Kidney (tissue), 14 donors: ENCODE results near the gene FBXO34. TPM values are rescaled to one million over a fixed set of nuclear protein-coding genes. Genes with fewer than 3 reads are reported as not detected.
"Not testable (repeated sequence)": the region's sequence is repeated elsewhere in the genome, so short reads cannot be mapped to it uniquely, and the experiment has no call there.

Experiments used
- DNase-seq, 5 donors: peaks; one replicate each; pipeline ENCODE4 v3.0.0-alpha.2; 2013 to 2020
- FAIRE-seq: peaks from 2 replicates; lab custom pipeline; 2012; peaks lifted over from hg19 to GRCh38; lab: Jason Lieb, UNC
- H3K27ac ChIP-seq, 2 donors: one replicate each; pipeline ENCODE4 v1.7.0; 2013; ENCODE audit warnings: low read depth in 2 of 2, low read length in 2 of 2, inconsistent platforms in 1 of 2
- H3K27me3 ChIP-seq: one replicate; pipeline ENCODE4 v1.7.1; 2013; ENCODE audit warnings: low read length, inconsistent platforms; ENCODE audit not compliant: control insufficient read depth, insufficient read depth
- H3K36me3 ChIP-seq, 3 donors: one replicate each; pipeline versions ENCODE4 v1.7.0 to v1.7.1; 2013; ENCODE audit warnings: low read length in 3 of 3, control low read depth in 1 of 3, inconsistent platforms in 1 of 3; ENCODE audit not compliant: insufficient read depth in 3 of 3, control insufficient read depth in 2 of 3
- H3K4me1 ChIP-seq, 3 donors: one replicate each; pipeline versions ENCODE4 v1.7.0 to v1.7.1; 2013; ENCODE audit warnings: low read length in 3 of 3, inconsistent platforms in 1 of 3, low read depth in 1 of 3; ENCODE audit not compliant: control insufficient read depth in 2 of 3, insufficient read depth in 2 of 3
- H3K4me3 ChIP-seq, 3 donors: one replicate each; pipeline versions ENCODE4 v1.7.0 to v1.8.1; 2013; ENCODE audit warnings: low read length in 3 of 3, control low read depth in 1 of 3, inconsistent platforms in 1 of 3
- H3K9ac ChIP-seq, 3 donors: one replicate each; pipeline versions ENCODE4 v1.7.0 to v1.7.1; 2013; ENCODE audit warnings: low read length in 3 of 3, control low read depth in 1 of 3, inconsistent platforms in 1 of 3
- H3K9me3 ChIP-seq, 3 donors: one replicate each; pipeline versions ENCODE4 v1.7.0 to v1.7.1; 2013; ENCODE audit warnings: low read length in 3 of 3, control low read depth in 1 of 3, inconsistent platforms in 1 of 3; ENCODE audit not compliant: control insufficient read depth in 2 of 3, insufficient read depth in 1 of 3
- intact Hi-C: fragments of 100-400 bp; cut with DNase I; formaldehyde crosslinking; loops from one replicate; pipeline ENCODE4 v1.11.1; 2022
- polyA plus RNA-seq: library from polyadenylated mRNA; stranded (reverse); fragments of 350-450 nt; fragmentation: Illumina TruSeq; extraction: RNeasy Lipid Tissue Mini Kit (QIAGEN cat#74804); gene quantifications from one replicate; pipeline ENCODE4 v1.2.3, GENCODE V29; 2014; ENCODE audit warnings: low read depth, low replicate concordance; ENCODE audit not compliant: insufficient read depth
- total RNA-seq: library from RNA; stranded (reverse); fragmentation: NEBNext Ultra II Directional; extraction: Animal tissue kit (Norgen Biotek cat#: 25700); gene quantifications from one replicate; pipeline ENCODE4 v1.2.1, GENCODE V29; 2021
- TF ChIP-seq, protein P1 (sequence below): IDR thresholded peaks from 3 replicates; pipeline ENCODE4 v1.5.1; 2012; ENCODE audit warnings: mild to moderate bottlenecking, moderate library complexity, borderline replicate concordance; ENCODE audit not compliant: insufficient read depth; ENCODE audit errors: extremely low read depth
- donor health status: control.
- donor health status: control.
- donor health status: control.
- donor health status: control.
- donor health status: control.
- donor health status: DM: yes; HTN: yes; CAD: no.
- donor health status: Normal renal cell carcinoma (clear cell type).

FBXO34 gene
- total and polyA plus RNA-seq, 2 donors from 2014 or later = 12.8 to 38.5 TPM

- Histone ChIP-seq H3K27ac (no peak overlapping the region), H3K4me3 (no peak overlapping the region), H3K36me3 (peaks cover 9 to 37% (median 24%) of the 10 kb centered on the region in 3 donors), H3K9me3 (no peaks in the 10 kb centered on the region), H3K4me1 (no peaks in the 10 kb centered on the region), H3K9ac (no peak overlapping the region), H3K27me3 (no peaks in the 10 kb centered on the region)
- FAIRE-seq = no peak
- no peak for DNase-seq
- TF ChIP-seq, protein P1, sequence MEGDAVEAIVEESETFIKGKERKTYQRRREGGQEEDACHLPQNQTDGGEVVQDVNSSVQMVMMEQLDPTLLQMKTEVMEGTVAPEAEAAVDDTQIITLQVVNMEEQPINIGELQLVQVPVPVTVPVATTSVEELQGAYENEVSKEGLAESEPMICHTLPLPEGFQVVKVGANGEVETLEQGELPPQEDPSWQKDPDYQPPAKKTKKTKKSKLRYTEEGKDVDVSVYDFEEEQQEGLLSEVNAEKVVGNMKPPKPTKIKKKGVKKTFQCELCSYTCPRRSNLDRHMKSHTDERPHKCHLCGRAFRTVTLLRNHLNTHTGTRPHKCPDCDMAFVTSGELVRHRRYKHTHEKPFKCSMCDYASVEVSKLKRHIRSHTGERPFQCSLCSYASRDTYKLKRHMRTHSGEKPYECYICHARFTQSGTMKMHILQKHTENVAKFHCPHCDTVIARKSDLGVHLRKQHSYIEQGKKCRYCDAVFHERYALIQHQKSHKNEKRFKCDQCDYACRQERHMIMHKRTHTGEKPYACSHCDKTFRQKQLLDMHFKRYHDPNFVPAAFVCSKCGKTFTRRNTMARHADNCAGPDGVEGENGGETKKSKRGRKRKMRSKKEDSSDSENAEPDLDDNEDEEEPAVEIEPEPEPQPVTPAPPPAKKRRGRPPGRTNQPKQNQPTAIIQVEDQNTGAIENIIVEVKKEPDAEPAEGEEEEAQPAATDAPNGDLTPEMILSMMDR = no peak
- intact Hi-C loops = no loop called here
Observed at GRCh38 chr14:55381040-55381439, 109.8 kb downstream of the FBXO34 start.

GRCh38 chr14:55381561-55381960, 110.3 kb downstream of the FBXO34 start:
- TF ChIP-seq, protein P1 = no peak
- Histone ChIP-seq H3K4me1 (no peaks in the 10 kb centered on the region), H3K27ac (no peak overlapping the region), H3K9ac (no peak overlapping the region), H3K9me3 (no peaks in the 10 kb centered on the region), H3K4me3 (no peak overlapping the region), H3K36me3 (peaks cover 4 to 33% (median 19%) of the 10 kb centered on the region in 3 donors), H3K27me3 (no peaks in the 10 kb centered on the region)
- FAIRE-seq = no peak
- intact Hi-C loops = no loop called here
- no peak for DNase-seq

DNA sequence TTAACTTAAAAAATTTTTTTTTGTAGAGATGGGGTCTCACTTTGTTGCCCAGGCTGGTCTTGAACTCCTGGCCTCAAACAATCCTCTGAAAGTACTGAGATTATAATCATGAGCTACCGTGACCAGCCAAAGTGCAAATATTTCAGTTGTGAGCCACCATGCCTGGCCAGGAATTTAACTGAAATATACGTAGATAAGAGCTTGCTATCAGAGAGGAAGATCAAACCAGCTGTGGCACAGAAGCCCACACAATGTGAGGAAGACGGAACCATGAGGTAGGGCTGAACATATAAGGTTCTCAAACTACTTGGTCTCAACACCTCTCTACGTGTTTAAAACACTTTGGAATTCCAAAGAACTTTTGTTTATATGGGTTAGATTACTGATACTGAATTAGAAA, 111.3 kb downstream of the FBXO34 start:
- TF ChIP-seq, protein P1 = no peak
- no peaks in the 10 kb centered on the region for H3K9me3 ChIP-seq
- H3K27me3 ChIP-seq = no peaks in the 10 kb centered on the region
- H3K9ac ChIP-seq = no peak overlapping the region
- DNase-seq (no peak), FAIRE-seq (no peak)
- intact Hi-C loops = no loop called here
- no peak overlapping the region for H3K27ac ChIP-seq
- H3K36me3 ChIP-seq = peaks cover 4 to 30% (median 13%) of the 10 kb centered on the region in 3 donors
- no peaks in the 10 kb centered on the region for H3K4me1 ChIP-seq
- H3K4me3 ChIP-seq = no peak overlapping the region

DNA sequence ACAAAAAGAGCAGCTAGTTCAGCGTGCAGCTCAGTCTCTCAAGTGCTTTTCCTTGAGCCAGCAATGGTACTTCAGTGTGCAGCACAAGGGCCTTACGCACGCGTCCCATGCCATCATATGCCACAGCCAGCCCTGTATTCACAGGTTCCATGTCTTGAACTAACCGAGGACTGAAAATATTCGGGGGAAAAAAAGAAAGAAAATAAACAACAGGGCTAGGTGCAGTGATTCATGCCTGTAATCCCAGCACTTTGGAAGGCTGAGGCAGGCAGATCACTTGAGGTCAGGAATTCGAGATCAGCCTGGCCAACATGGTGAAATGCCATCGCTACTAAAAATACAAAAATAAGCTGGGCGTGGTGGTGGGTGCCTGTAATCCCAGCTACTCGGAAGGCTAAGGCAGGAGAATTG, 111.8 kb downstream of the FBXO34 start:
- H3K4me3 ChIP-seq, FAIRE-seq, H3K9me3 ChIP-seq, H3K4me1 ChIP-seq, intact Hi-C loops, H3K9ac ChIP-seq, H3K27ac ChIP-seq, DNase-seq, H3K27me3 ChIP-seq: not testable (repeated sequence)
- peaks cover 4 to 28% (median 11%) of the 10 kb centered on the region in 3 donors for H3K36me3 ChIP-seq
